Fibroblast of pulmonary artery (primary cell): Measurements from ENCODE around the gene MEIS2.

ENCODE experiments used
- DNase-seq: peaks from one replicate; pipeline ENCODE4 v3.0.0-alpha.2; 2010; ENCODE audit warnings: low read depth
- H3K4me3 ChIP-seq: replicated peaks from 2 replicates; pipeline ENCODE4 v1.5.1; 2011; ENCODE audit warnings: low read depth, mild to moderate bottlenecking, control low read depth, low read length, moderate library complexity
- TF ChIP-seq, protein P1 (sequence below): IDR thresholded peaks from 2 replicates; pipeline ENCODE4 v1.5.1; 2011; ENCODE audit warnings: mild to moderate bottlenecking, control low read depth, low read length, inconsistent platforms; ENCODE audit errors: missing control alignments

Gene MEIS2

GRCh38 chr15:37044915-37045648 lies 55.3 kb downstream of the MEIS2 start:
- no peak overlapping the region for H3K4me3 ChIP-seq
- no peak for DNase-seq
- TF ChIP-seq, protein P1, sequence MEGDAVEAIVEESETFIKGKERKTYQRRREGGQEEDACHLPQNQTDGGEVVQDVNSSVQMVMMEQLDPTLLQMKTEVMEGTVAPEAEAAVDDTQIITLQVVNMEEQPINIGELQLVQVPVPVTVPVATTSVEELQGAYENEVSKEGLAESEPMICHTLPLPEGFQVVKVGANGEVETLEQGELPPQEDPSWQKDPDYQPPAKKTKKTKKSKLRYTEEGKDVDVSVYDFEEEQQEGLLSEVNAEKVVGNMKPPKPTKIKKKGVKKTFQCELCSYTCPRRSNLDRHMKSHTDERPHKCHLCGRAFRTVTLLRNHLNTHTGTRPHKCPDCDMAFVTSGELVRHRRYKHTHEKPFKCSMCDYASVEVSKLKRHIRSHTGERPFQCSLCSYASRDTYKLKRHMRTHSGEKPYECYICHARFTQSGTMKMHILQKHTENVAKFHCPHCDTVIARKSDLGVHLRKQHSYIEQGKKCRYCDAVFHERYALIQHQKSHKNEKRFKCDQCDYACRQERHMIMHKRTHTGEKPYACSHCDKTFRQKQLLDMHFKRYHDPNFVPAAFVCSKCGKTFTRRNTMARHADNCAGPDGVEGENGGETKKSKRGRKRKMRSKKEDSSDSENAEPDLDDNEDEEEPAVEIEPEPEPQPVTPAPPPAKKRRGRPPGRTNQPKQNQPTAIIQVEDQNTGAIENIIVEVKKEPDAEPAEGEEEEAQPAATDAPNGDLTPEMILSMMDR: no peak

GRCh38 chr15:37041836-37042235 lies 58.5 kb downstream of the MEIS2 start:
- no peak overlapping the region for H3K4me3 ChIP-seq
- TF ChIP-seq, protein P1: no peak
- DNase-seq: no peak

DNA sequence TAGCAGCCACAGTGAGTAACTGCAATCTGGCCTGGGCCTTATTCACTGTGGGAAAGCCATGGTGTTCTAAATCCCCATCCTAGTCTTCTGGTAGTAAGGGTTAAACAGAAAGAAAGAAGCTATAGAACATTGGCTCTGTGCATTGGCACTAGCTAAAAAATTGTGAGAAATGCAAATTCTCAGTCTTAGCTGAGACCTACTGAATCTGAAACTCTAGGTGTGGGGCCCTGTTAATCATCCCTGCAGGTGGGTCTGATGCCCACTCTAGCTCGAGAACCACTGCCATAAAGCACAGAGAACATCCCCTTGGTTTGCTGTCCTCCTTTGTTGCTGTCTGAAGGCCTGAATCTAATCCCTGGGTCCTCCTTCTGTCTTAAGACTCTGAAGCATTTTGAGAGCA lies 59.3 kb downstream of the MEIS2 start:
- H3K4me3 ChIP-seq: no peak overlapping the region
- no peak for DNase-seq
- TF ChIP-seq, protein P1: no peak

GRCh38 chr15:37040072-37040742 lies 60.1 kb downstream of the MEIS2 start:
- no peak overlapping the region for H3K4me3 ChIP-seq
- TF ChIP-seq, protein P1: no peak
- no peak for DNase-seq

GRCh38 chr15:37038716-37039106 lies 61.6 kb downstream of the MEIS2 start:
- H3K4me3 ChIP-seq: no peak overlapping the region
- DNase-seq: no peak
- TF ChIP-seq, protein P1: no peak

DNA sequence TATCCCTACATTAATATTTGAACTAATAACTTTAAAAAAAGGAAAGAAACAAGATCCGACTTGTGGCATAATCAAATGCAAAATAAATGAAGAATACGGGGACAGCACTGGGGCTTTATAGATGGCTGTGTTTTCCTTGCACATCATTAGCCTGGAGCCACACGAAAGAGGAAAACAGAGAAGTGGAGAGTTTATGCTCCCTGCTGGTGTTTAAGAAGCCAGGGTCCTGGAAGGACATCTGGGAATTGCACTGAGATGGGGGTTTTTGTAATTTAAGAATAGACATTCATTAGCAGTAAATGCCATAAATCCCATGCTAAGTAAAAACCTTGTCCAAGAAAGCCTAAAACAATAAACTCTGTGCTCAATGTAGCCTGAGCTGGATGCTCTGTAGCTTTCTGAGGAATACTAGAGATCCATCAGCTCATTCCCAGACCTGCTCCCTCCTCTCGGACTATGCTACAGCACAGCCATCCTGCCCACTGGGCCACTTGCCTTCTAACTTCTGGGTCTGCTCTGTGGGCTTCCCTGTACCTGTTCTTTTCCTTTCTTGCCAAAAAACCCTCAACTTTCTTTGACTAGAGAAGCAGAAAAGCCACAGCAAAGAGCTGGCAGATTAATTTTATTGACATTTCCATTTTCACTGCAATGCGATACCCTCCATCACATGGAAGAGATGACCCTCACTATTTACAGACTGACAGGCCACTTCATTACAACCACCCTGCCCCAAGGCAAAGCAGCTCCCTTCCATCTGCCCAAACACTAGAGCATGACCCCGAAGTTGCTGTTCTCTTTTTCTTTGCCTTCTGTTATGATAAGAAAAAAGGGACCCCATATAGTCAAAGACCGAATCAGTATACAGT lies 62.3 kb downstream of the MEIS2 start:
- TF ChIP-seq, protein P1: no peak
- DNase-seq: no peak
- no peak overlapping the region for H3K4me3 ChIP-seq
